OCI-LY7 (cell line): ENCODE data around the gene ACSM3. TPM values are rescaled to one million over a fixed set of nuclear protein-coding genes. Genes with fewer than 3 reads are reported as not detected.

Source experiments
- BruUV-seq: library from RNA; stranded (reverse); fragments of 400-500 nt; replicated peaks from 2 replicates; lab custom pipeline; 2021; lab: Mats Ljungman, UMichigan
- CTCF ChIA-PET: fragments of 300-600 bp; sonication (Branson Sonifier 250); formaldehyde crosslinking; loops from one replicate; lab custom pipeline; 2022; ENCODE audit warnings: antibody characterized with exemption; ENCODE audit not compliant: unreplicated experiment; lab: Charles Lee
- POLR2A ChIA-PET: fragments of 300-600 bp; sonication (Branson Sonifier 250); formaldehyde crosslinking; loops from one replicate; lab custom pipeline; 2022; ENCODE audit warnings: antibody characterized with exemption; lab: Charles Lee
- DNase-seq: peaks from one replicate; pipeline ENCODE4 v3.0.0-alpha.2; 2015; ENCODE audit warnings: low spot score
- H2AFZ ChIP-seq: fragments of 200-600 bp; sonication (generic), shearing (Covaris generic); 2 replicates; pipeline ENCODE4 v1.6.1; 2014; ENCODE audit warnings: mild to moderate bottlenecking, antibody characterized with exemption, low read length, moderate library complexity
- H3K27ac ChIP-seq: fragments of 200-600 bp; sonication (generic); 2 replicates; pipeline ENCODE4 v1.5.1; 2014; ENCODE audit warnings: mixed run types, low read depth, mild to moderate bottlenecking, moderate library complexity, low read length, inconsistent platforms; ENCODE audit not compliant: poor library complexity, severe bottlenecking
- H3K36me3 ChIP-seq: fragments of 200-600 bp; sonication (generic); 2 replicates; pipeline ENCODE4 v1.6.1; 2014; ENCODE audit warnings: mild to moderate bottlenecking, antibody characterized with exemption, low read length, moderate library complexity, mixed read lengths; ENCODE audit not compliant: insufficient read depth
- H3K4me1 ChIP-seq: fragments of 200-600 bp; sonication (generic); 2 replicates; pipeline ENCODE4 v1.5.1; 2014; ENCODE audit warnings: mild to moderate bottlenecking, low read length; ENCODE audit not compliant: insufficient read depth, poor library complexity, severe bottlenecking
- H3K4me2 ChIP-seq: fragments of 200-600 bp; sonication (generic); 2 replicates; pipeline ENCODE4 v1.6.1; 2014; ENCODE audit warnings: mild to moderate bottlenecking, low read length
- H3K4me3 ChIP-seq: fragments of 200-600 bp; sonication (generic); 2 replicates; pipeline ENCODE4 v1.5.1; 2014; ENCODE audit warnings: mild to moderate bottlenecking, low read depth, low read length; ENCODE audit not compliant: poor library complexity, severe bottlenecking
- H3K79me2 ChIP-seq: fragments of 200-600 bp; sonication (generic); 2 replicates; pipeline ENCODE4 v1.6.1; 2016; ENCODE audit warnings: low read depth, mild to moderate bottlenecking, low read length, moderate library complexity, mixed read lengths; ENCODE audit not compliant: insufficient read depth
- H3K9me2 ChIP-seq: fragments of 200-600 bp; sonication (generic); 2 replicates; pipeline ENCODE4 v1.6.1; 2016; ENCODE audit warnings: mild to moderate bottlenecking, low read length, mixed read lengths; ENCODE audit not compliant: insufficient read depth
- H3K9me3 ChIP-seq: fragments of 200-600 bp; sonication (generic); 2 replicates; pipeline ENCODE4 v1.6.1; 2014; ENCODE audit warnings: mild to moderate bottlenecking, mixed run types, low read length, mixed read lengths
- H4K20me1 ChIP-seq: fragments of 200-600 bp; sonication (generic); 2 replicates; pipeline ENCODE4 v1.6.1; 2014; ENCODE audit warnings: mild to moderate bottlenecking, antibody characterized with exemption, low read length, moderate library complexity, mixed read lengths; ENCODE audit not compliant: insufficient read depth
- EZH2phosphoT487 ChIP-seq: fragments of 200-600 bp; sonication (generic); IDR thresholded peaks from 2 replicates; pipeline ENCODE4 v1.6.1; 2018; ENCODE audit warnings: low read depth, borderline replicate concordance, mild to moderate bottlenecking, mixed run types, antibody characterized with exemption, low read length, moderate library complexity, mixed read lengths
- intact Hi-C: fragments of 100-400 bp; cut with micrococcal nuclease; formaldehyde crosslinking; loops from one replicate; pipeline ENCODE4 v1.10.0; 2022; ENCODE audit not compliant: unreplicated experiment
- total RNA-seq, 2 experiments: library from RNA; depleted of rRNA in 1 of 2; stranded (reverse); fragments of >200 nt in 1 of 2; shearing (Covaris generic) in 1 of 2; gene quantifications; 2 replicates each; pipeline ENCODE4 v1.2.3, GENCODE V29; 2014 to 2022
- TF ChIP-seq, protein P1 (sequence below): fragments of 200-600 bp; sonication (generic); conservative IDR thresholded peaks from 2 replicates; pipeline ENCODE4 v1.5.1; 2014; ENCODE audit warnings: mild to moderate bottlenecking, antibody characterized with exemption, low read length, moderate library complexity, mixed read lengths

The ACSM3 gene
- total RNA-seq, 2 experiments from 2014 or later, result 2.8 to 4.5 TPM

DNA sequence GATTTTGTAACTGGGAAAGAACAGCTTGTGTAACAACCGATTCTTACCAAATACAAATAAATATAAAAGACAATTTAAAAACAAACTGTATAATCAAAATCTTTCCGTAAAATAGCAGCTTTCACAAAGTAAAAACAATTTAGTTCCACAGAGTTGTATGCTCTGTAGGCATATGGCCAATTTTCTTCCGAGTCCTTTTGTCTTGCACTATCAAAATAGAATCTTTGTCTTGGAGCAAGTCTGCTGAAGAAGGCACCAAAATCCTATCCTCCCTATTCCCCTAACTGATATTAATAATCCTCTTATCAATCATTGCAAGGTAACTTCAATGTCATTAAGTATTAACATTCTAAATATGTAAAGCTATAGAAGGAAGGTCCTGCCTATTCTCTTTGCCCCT is 29.8 kb upstream of the ACSM3 start:
- no peak overlapping the region for H2AFZ ChIP-seq

GRCh38 chr16:20734782-20735181 is 29.0 kb upstream of the ACSM3 start:
- no peak overlapping the region for H3K4me2 ChIP-seq
- H2AFZ ChIP-seq, result no peak overlapping the region
- no peak overlapping the region for H3K4me3 ChIP-seq
- H3K4me1 ChIP-seq, result peaks cover 3% of the 10 kb centered on the region
- peaks cover 25% of the 10 kb centered on the region for H3K79me2 ChIP-seq
- H3K9me2 ChIP-seq, result no peaks in the 10 kb centered on the region; the same call in 1 of the 2 replicates
- CTCF ChIA-PET, result no interaction called here
- no peak overlapping the region for H3K27ac ChIP-seq
- peaks cover 68% of the 10 kb centered on the region for H3K36me3 ChIP-seq
- H3K9me3 ChIP-seq, result no peaks in the 10 kb centered on the region
- POLR2A ChIA-PET, result interaction anchor here (0.7 kb wide), 1 partner anchor 14 kb away, joined by 3 read pairs; no protein-coding TSS in a partner anchor
- no peak for TF ChIP-seq EZH2phosphoT487
- TF ChIP-seq, protein P1, sequence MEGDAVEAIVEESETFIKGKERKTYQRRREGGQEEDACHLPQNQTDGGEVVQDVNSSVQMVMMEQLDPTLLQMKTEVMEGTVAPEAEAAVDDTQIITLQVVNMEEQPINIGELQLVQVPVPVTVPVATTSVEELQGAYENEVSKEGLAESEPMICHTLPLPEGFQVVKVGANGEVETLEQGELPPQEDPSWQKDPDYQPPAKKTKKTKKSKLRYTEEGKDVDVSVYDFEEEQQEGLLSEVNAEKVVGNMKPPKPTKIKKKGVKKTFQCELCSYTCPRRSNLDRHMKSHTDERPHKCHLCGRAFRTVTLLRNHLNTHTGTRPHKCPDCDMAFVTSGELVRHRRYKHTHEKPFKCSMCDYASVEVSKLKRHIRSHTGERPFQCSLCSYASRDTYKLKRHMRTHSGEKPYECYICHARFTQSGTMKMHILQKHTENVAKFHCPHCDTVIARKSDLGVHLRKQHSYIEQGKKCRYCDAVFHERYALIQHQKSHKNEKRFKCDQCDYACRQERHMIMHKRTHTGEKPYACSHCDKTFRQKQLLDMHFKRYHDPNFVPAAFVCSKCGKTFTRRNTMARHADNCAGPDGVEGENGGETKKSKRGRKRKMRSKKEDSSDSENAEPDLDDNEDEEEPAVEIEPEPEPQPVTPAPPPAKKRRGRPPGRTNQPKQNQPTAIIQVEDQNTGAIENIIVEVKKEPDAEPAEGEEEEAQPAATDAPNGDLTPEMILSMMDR, result no peak
- intact Hi-C loops, result no loop called here
- DNase-seq, result no peak
- BruUV-seq, result no TSS peak
- peaks cover 5% of the 10 kb centered on the region; the same call in 1 of the 2 replicates for H4K20me1 ChIP-seq

More for the DNA sequence above, 29.8 kb upstream of the ACSM3 start:
- H3K9me3 ChIP-seq, result no peaks in the 10 kb centered on the region
- BruUV-seq, result no TSS peak
- intact Hi-C loops, result no loop called here
- H3K27ac ChIP-seq, result no peak overlapping the region
- H4K20me1 ChIP-seq, result peaks cover 3% of the 10 kb centered on the region; the same call in 1 of the 2 replicates
- ChIA-PET CTCF (no interaction called here), POLR2A (interaction anchor here (0.5 kb wide), 1 partner anchor 1896 kb away, joined by 3 read pairs; no protein-coding TSS in a partner anchor)
- H3K4me1 ChIP-seq, result no peaks in the 10 kb centered on the region
- H3K4me3 ChIP-seq, result no peak overlapping the region
- no peaks in the 10 kb centered on the region; the same call in 1 of the 2 replicates for H3K9me2 ChIP-seq
- no peak for DNase-seq
- no peak overlapping the region for H3K4me2 ChIP-seq
- peaks cover 18% of the 10 kb centered on the region; the same call in 1 of the 2 replicates for H3K79me2 ChIP-seq
- peaks cover 62% of the 10 kb centered on the region for H3K36me3 ChIP-seq
- TF ChIP-seq, protein P1, result no peak

DNA sequence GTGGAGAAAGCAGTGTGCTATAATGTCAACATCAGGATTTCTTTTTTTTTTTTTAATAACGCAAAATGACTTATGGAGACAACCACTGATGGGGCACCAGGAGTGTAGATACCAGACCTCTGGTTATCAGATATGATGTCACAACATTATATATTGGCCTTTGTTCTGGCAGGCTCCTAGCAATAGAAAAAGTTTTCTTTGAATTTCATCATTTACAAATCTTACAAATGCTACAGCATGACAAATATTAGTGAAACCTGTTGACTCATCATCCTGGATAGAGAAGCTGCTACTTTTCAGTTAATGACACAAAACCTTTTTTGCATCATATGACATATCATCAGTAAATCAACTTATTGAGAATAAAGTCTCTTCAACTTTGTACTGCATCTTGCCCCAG is 28.3 kb upstream of the ACSM3 start:
- CTCF ChIA-PET, result no interaction called here

More for the DNA sequence above, 28.3 kb upstream of the ACSM3 start:
- Histone ChIP-seq H3K79me2 (peaks cover 32% of the 10 kb centered on the region), H3K9me2 (no peaks in the 10 kb centered on the region; the same call in 1 of the 2 replicates), H3K4me3 (no peak overlapping the region), H3K9me3 (no peaks in the 10 kb centered on the region), H3K36me3 (peaks cover 72% of the 10 kb centered on the region), H3K4me2 (no peak overlapping the region), H3K4me1 (peaks cover 10% of the 10 kb centered on the region), H3K27ac (no peak overlapping the region), H4K20me1 (peaks cover 12% of the 10 kb centered on the region), H2AFZ (no peak overlapping the region)
- intact Hi-C loops, result no loop called here
- no TSS peak for BruUV-seq
- POLR2A ChIA-PET, result interaction anchor here (0.7 kb wide), 1 partner anchor 14 kb away, joined by 3 read pairs; no protein-coding TSS in a partner anchor
- no peak for DNase-seq
- TF ChIP-seq EZH2phosphoT487, result no peak
- TF ChIP-seq, protein P1, result no peak
